Kidney epithelial cell (primary cell): ENCODE measurements around the gene SH3GL2. TPM values are rescaled to one million over a fixed set of nuclear protein-coding genes. Genes with fewer than 3 reads are reported as not detected.

ENCODE experiments used
- DNase-seq: peaks from one replicate; pipeline ENCODE4 v3.0.0-alpha.2; 2010; ENCODE audit warnings: low read depth
- H3K27me3 ChIP-seq: 2 replicates; pipeline ENCODE4 v1.6.0; 2011; ENCODE audit warnings: low read length; ENCODE audit not compliant: control insufficient read depth, insufficient read depth
- H3K36me3 ChIP-seq: 2 replicates; pipeline ENCODE4 v1.5.1; 2011; ENCODE audit warnings: low read length; ENCODE audit not compliant: control insufficient read depth, insufficient read depth
- H3K4me3 ChIP-seq: 2 replicates; pipeline ENCODE4 v1.5.1; 2011; ENCODE audit warnings: low read depth, mild to moderate bottlenecking, control low read depth, low read length
- CTCF ChIP-seq: IDR thresholded peaks from 2 replicates; pipeline ENCODE4 v1.5.1; 2011; ENCODE audit warnings: mild to moderate bottlenecking, moderate library complexity, low read length, control low read depth, inconsistent platforms; ENCODE audit not compliant: insufficient read depth, poor library complexity, severe bottlenecking
- total RNA-seq: library from RNA; depleted of rRNA; stranded (reverse); fragments of >200 nt; gene quantifications from 2 replicates; pipeline ENCODE4 v1.2.3, GENCODE V29; 2015

Gene SH3GL2
- total RNA-seq, 1 donor from 2014 or later, result 3.5 TPM

- Histone ChIP-seq H3K4me3 (no peak overlapping the region), H3K36me3 (no peaks in the 10 kb centered on the region), H3K27me3 (peaks cover 15% of the 10 kb centered on the region)
- no peak for TF ChIP-seq CTCF
- no peak for DNase-seq
These were observed 228.9 kb downstream of the SH3GL2 start for GRCh38 chr9:17807613-17808282.

GRCh38 chr9:17810317-17810716 is 231.5 kb downstream of the SH3GL2 start:
- no peaks in the 10 kb centered on the region for H3K36me3 ChIP-seq
- H3K27me3 ChIP-seq, result peaks cover 15% of the 10 kb centered on the region
- DNase-seq, result no peak
- no peak overlapping the region for H3K4me3 ChIP-seq
- TF ChIP-seq CTCF, result no peak

GRCh38 chr9:17810728-17811571 is 232.1 kb downstream of the SH3GL2 start:
- no peak for DNase-seq
- peak; percentile 87 for TF ChIP-seq CTCF
- Histone ChIP-seq H3K36me3 (no peaks in the 10 kb centered on the region), H3K27me3 (peaks cover 15% of the 10 kb centered on the region), H3K4me3 (no peak overlapping the region)

- Histone ChIP-seq H3K4me3 (no peak overlapping the region), H3K36me3 (no peaks in the 10 kb centered on the region), H3K27me3 (peaks cover 15% of the 10 kb centered on the region)
- TF ChIP-seq CTCF, result no peak
- no peak for DNase-seq
These were observed 234.9 kb downstream of the SH3GL2 start for GRCh38 chr9:17813798-17814197.

GRCh38 chr9:17816431-17817027 is 237.7 kb downstream of the SH3GL2 start:
- no peak for DNase-seq

More at GRCh38 chr9:17816431-17817027, 237.7 kb downstream of the SH3GL2 start:
- no peak overlapping the region for H3K4me3 ChIP-seq
- no peak for TF ChIP-seq CTCF
- no peaks in the 10 kb centered on the region for H3K36me3 ChIP-seq
- H3K27me3 ChIP-seq, result peaks cover 2% of the 10 kb centered on the region
